GM19395 (cell line): ENCODE results near the gene LSM4.
"Not testable (repeated sequence)": the region's sequence is repeated elsewhere in the genome, so short reads cannot be mapped to it uniquely, and the experiment has no call there.

ENCODE experiments used
- ATAC-seq: cut with Tn5 transposase; IDR thresholded peaks from one replicate; pipeline ENCODE4 v1.9.1; 2021; ENCODE audit warnings: mild to moderate bottlenecking, moderate library complexity; ENCODE audit not compliant: unreplicated experiment

Gene LSM4

GRCh38 chr19:18322759-18323460 is at the start of gene LSM4:
LSM4 (minus strand) TSS chr19:18323076; CDS start chr19:18323020, 56 bp downstream.
- peak; percentile 86 for ATAC-seq

- no peak for ATAC-seq
Measured at GRCh38 chr19:18368504-18369222, 45.8 kb upstream of the LSM4 start.

- ATAC-seq: no peak
Measured at GRCh38 chr19:18366021-18366435, 43.2 kb upstream of the LSM4 start.

- no peak for ATAC-seq
Measured at GRCh38 chr19:18364826-18365528, 42.1 kb upstream of the LSM4 start.

- not testable (repeated sequence) for ATAC-seq
Measured at GRCh38 chr19:18364277-18364825, 41.5 kb upstream of the LSM4 start.

GRCh38 chr19:18363787-18364186 is 40.9 kb upstream of the LSM4 start:
- ATAC-seq: no peak

- no peak for ATAC-seq
Measured at GRCh38 chr19:18362934-18363542, 40.2 kb upstream of the LSM4 start.

GRCh38 chr19:18361646-18362045 is 38.8 kb upstream of the LSM4 start:
- no peak for ATAC-seq

GRCh38 chr19:18357041-18357440 is 34.2 kb upstream of the LSM4 start:
- ATAC-seq: no peak

GRCh38 chr19:18354743-18355142 is 31.9 kb upstream of the LSM4 start:
- not testable (repeated sequence) for ATAC-seq

GRCh38 chr19:18353378-18354005 is 30.6 kb upstream of the LSM4 start:
- ATAC-seq: no peak

- ATAC-seq: no peak
Measured at GRCh38 chr19:18351544-18351943, 28.7 kb upstream of the LSM4 start.

GRCh38 chr19:18350490-18350889 is 27.6 kb upstream of the LSM4 start:
- no peak for ATAC-seq

GRCh38 chr19:18349524-18350128 is 26.8 kb upstream of the LSM4 start:
- ATAC-seq: no peak

- not testable (repeated sequence) for ATAC-seq
Measured at GRCh38 chr19:18348818-18349339, 26.0 kb upstream of the LSM4 start.

GRCh38 chr19:18348171-18348570 is 25.3 kb upstream of the LSM4 start:
- ATAC-seq: no peak

- ATAC-seq: no peak
Measured at GRCh38 chr19:18346091-18346490, 23.2 kb upstream of the LSM4 start.

- no peak for ATAC-seq
Measured at GRCh38 chr19:18345296-18345695, 22.4 kb upstream of the LSM4 start.

GRCh38 chr19:18344582-18344950 is 21.7 kb upstream of the LSM4 start:
- ATAC-seq: no peak

GRCh38 chr19:18342090-18342632 is 19.3 kb upstream of the LSM4 start:
- ATAC-seq: no peak
